ENCODE measurements around the gene IRF4. TPM values are rescaled to one million over a fixed set of nuclear protein-coding genes. Genes with fewer than 3 reads are reported as not detected.

Gene IRF4
- total RNA-seq, 1 donor from 2014 or later = 1.3 TPM

DNA sequence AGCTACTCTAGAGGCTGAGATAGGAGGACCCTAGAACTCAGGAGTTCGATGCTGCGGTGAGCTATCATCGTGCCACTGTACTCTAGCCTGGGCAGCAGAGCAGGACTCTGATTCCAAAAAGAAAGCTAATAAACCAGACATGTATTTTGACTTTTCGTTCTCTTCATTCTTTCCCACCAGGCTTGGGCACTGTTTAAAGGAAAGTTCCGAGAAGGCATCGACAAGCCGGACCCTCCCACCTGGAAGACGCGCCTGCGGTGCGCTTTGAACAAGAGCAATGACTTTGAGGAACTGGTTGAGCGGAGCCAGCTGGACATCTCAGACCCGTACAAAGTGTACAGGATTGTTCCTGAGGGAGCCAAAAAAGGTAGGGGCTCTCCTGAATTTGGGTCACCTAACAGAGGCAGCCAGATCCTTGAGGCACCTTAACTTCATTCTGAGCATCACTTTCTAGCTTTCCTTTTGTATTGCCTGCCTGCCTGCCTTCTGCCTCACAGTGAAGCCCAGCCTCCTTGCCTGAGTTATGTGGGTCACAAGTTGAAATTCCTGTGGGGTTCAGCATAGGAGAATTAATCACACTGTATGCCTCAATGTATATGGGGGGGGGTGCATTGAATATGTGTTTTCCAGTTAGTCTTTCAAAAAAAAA lies 3.2 kb downstream of the IRF4 start:
- peaks cover 10% of the 10 kb centered on the region for H3K27me3 ChIP-seq
- no peaks in the 10 kb centered on the region for H3K9me3 ChIP-seq
- intact Hi-C loops (cut with DNase I) = no loop called here
- no peak overlapping the region for H3K4me3 ChIP-seq
- H3K4me1 ChIP-seq = peaks cover 0 to 6% of the 10 kb centered on the region in 2 donors
- no peak overlapping the region for H3K27ac ChIP-seq
- no peak for DNase-seq (ENCODE audit: low spot score in 2 of 2)
- TF ChIP-seq, protein P1, sequence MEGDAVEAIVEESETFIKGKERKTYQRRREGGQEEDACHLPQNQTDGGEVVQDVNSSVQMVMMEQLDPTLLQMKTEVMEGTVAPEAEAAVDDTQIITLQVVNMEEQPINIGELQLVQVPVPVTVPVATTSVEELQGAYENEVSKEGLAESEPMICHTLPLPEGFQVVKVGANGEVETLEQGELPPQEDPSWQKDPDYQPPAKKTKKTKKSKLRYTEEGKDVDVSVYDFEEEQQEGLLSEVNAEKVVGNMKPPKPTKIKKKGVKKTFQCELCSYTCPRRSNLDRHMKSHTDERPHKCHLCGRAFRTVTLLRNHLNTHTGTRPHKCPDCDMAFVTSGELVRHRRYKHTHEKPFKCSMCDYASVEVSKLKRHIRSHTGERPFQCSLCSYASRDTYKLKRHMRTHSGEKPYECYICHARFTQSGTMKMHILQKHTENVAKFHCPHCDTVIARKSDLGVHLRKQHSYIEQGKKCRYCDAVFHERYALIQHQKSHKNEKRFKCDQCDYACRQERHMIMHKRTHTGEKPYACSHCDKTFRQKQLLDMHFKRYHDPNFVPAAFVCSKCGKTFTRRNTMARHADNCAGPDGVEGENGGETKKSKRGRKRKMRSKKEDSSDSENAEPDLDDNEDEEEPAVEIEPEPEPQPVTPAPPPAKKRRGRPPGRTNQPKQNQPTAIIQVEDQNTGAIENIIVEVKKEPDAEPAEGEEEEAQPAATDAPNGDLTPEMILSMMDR (IDR thresholded peaks at IDR 0.05) = no peak
- no peaks in the 10 kb centered on the region for H3K36me3 ChIP-seq

DNA sequence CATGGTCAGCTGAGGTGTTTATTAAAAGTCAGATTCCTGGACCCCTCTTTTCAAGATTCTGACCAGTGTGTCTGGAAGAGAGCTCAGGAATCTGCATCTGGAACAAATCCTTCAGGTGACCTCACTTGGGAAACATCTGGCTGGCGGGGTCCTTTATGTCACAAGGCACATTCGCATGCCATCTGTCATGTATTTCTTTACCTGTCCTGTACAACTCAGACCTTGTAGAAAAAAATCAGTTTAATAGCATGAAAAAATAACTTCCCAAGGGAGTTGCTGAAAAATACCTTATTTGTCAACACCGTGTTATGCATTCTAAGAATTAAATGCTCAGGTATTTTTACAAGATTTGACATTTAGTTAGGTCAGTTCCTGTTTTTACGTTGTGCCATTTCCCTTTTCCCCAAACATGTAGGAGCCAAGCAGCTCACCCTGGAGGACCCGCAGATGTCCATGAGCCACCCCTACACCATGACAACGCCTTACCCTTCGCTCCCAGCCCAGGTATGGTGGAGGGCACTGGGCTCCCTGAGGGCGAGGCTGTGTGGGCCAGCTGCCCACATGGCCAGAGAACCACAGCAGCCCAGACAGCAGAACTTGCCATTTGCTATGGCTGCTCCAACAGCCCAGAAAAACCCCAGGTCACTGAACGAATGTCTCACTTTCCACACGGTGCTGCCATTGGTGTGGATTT lies 4.0 kb downstream of the IRF4 start:
- H3K27ac ChIP-seq = no peak overlapping the region
- no peaks in the 10 kb centered on the region for H3K9me3 ChIP-seq
- intact Hi-C loops (cut with DNase I) = no loop called here
- TF ChIP-seq, protein P1 (IDR thresholded peaks at IDR 0.05) = no peak
- H3K36me3 ChIP-seq = no peaks in the 10 kb centered on the region
- H3K4me1 ChIP-seq = peaks cover 0 to 6% of the 10 kb centered on the region in 2 donors
- H3K27me3 ChIP-seq = peaks cover 10% of the 10 kb centered on the region
- H3K4me3 ChIP-seq = no peak overlapping the region
- DNase-seq (ENCODE audit: low spot score in 2 of 2) = no peak

DNA sequence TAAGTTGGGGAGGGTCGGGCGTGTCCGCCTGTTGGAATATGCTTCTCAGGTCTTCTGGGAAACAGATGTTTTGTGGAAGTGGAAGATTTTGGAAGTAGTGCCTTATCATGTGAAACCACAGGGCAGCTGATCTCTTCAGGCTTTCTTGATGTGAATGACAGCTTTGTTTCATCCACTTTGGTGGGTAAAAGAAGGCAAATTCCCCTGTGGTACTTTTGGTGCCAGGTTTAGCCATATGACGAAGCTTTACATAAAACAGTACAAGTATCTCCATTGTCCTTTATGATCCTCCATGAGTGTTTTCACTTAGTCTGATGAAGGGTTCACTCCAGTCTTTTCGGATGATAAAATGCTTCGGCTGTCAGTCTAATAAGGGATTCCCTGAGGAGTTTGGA lies 4.6 kb downstream of the IRF4 start:
- Histone ChIP-seq H3K36me3 (no peaks in the 10 kb centered on the region), H3K27me3 (peaks cover 10% of the 10 kb centered on the region), H3K4me3 (no peak overlapping the region), H3K9me3 (no peaks in the 10 kb centered on the region), H3K27ac (no peak overlapping the region), H3K4me1 (peaks cover 0 to 6% of the 10 kb centered on the region in 2 donors)
- no peak for DNase-seq (ENCODE audit: low spot score in 2 of 2)
- TF ChIP-seq, protein P1 (IDR thresholded peaks at IDR 0.05) = no peak
- intact Hi-C loops (cut with DNase I) = no loop called here

DNA sequence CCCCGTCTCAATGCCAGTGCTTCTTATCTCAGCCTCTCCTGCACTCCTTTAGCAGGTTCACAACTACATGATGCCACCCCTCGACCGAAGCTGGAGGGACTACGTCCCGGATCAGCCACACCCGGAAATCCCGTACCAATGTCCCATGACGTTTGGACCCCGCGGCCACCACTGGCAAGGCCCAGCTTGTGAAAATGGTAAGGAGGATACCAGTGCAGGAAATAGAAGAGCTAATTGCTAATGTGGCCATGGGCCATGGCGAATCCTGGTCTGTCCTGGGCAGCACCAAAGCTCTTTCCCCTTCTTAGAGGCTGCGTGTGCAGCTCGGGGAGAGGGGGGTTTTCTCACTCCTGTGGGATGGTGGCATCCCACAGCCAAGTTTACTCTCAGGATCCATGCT lies 5.5 kb downstream of the IRF4 start:
- Histone ChIP-seq H3K9me3 (no peaks in the 10 kb centered on the region), H3K4me1 (peaks cover 0 to 6% of the 10 kb centered on the region in 2 donors), H3K27me3 (peaks cover 5% of the 10 kb centered on the region), H3K36me3 (no peaks in the 10 kb centered on the region), H3K4me3 (no peak overlapping the region), H3K27ac (no peak overlapping the region)
- DNase-seq (ENCODE audit: low spot score in 2 of 2) = no peak
- intact Hi-C loops (cut with DNase I) = no loop called here
- TF ChIP-seq, protein P1 (IDR thresholded peaks at IDR 0.05) = no peak

DNA sequence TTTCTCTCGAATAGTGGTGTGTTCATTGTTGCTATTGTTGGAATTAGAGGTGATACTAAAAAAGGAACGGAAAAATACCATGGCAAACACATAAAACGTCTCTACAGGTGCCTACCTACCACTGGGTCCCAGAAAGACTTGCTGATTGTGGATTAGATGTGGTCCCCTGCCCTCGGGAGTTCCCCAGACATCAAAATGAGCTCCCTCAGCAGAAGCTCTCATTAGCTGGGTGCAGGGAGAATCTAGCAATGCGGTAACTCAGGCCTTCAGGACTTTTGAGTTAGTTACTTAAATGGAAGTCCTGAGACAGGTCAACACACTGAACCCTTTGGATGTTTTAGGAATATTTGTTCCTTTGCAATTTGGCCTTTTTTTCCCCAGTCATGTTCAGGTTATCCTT lies 6.1 kb downstream of the IRF4 start:
- Histone ChIP-seq H3K9me3 (no peaks in the 10 kb centered on the region), H3K4me1 (peaks cover 0 to 4% of the 10 kb centered on the region in 2 donors), H3K27me3 (no peaks in the 10 kb centered on the region), H3K36me3 (no peaks in the 10 kb centered on the region), H3K4me3 (no peak overlapping the region), H3K27ac (no peak overlapping the region)
- TF ChIP-seq, protein P1 (IDR thresholded peaks at IDR 0.05) = no peak
- intact Hi-C loops (cut with DNase I) = no loop called here
- DNase-seq (ENCODE audit: low spot score in 2 of 2) = no peak
